Skin epidermis (tissue), 12 donors: ENCODE results near the gene PLEKHO2.
A peak's percentile ranks its signal among the peaks of the same experiment; 100 is the strongest.

Experiments
- H3K27ac ChIP-seq, 21 experiments: fragments of 200-600 bp; sonication (generic) in 11 of 21; one replicate each; pipeline ENCODE4 v1.5.0; 2020; ENCODE audit warnings: mild to moderate bottlenecking in 3 of 21, inconsistent platforms in 2 of 21, moderate library complexity in 2 of 21
- H3K4me3 ChIP-seq, 7 experiments: fragments of 200-600 bp; sonication (generic) in 2 of 7; one replicate each; pipeline ENCODE4 v1.5.0; 2020; ENCODE audit warnings: inconsistent platforms in 2 of 7, mild to moderate bottlenecking in 2 of 7, moderate library complexity in 1 of 7

The PLEKHO2 gene

DNA sequence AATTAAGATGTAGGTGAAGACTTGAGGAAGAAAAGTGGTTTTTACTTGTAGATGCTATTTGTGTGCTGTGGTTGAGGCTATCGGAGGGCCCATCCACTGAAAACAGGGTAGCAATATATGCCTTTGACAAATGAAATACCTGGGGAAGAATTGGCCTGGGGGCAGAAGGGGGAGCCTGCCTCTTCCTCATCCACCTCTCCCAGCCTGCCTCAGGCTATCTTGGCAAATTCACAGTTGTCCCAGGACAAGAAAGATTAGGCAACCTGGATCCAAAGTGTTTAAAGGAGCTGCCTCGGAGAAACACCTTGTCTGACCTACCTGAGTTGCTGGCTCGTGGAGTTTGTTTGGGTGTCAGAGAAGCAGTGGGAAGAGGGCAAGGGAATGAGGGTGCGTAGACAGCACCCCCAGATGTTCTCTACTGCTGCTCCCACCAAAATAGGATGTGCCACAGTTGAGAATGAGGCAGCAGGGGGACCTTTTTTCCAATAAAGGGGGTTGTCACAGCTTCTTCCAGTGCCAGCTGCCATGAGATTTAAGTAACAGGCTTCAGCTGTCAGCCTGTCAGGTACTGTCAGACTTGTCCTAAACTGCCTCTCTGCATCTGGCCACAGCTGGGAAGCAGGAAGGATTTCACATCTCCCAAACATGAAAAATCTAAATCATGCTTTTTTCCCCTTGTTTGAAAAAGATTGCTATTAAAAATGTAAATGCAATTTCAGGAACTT lies 9.2 kb downstream of the PLEKHO2 start:
- H3K27ac ChIP-seq: peak overlapping the region in 17 of 21 experiments; percentile 8 to 76 (median 62)
- H3K4me3 ChIP-seq: no peak overlapping the region

- peak overlapping the region in 17 of 21 experiments; percentile 2 to 76 (median 62) for H3K27ac ChIP-seq
- H3K4me3 ChIP-seq: peak overlapping the region in 1 of 7 experiments; percentile 1
These were observed 9.8 kb downstream of the PLEKHO2 start for GRCh38 chr15:64851503-64851840.

DNA sequence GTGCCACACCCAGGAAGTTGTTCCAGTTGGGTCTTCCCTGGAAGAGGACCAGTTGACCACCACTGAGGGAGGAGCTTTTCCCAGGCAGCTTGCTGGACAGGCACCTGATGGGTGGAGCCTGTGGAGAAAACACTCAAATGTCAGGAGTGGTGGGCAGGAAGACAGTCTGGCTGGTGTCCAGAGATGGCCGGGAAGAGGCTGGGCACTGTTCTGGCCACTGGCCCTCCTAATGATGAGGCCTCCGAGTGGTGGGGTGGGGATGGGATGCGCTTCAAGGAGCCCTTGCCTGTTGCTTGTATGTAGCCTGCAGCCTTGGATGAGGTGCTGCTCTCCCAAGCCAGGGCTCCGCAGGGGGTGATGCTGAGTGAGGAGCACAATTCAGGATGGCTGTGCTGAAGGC lies 12.3 kb downstream of the PLEKHO2 start:
- Histone ChIP-seq H3K4me3 (no peak overlapping the region), H3K27ac (peak overlapping the region in 15 of 21 experiments; percentile 2 to 77 (median 50))

GRCh38 chr15:64854526-64854925 lies 12.8 kb downstream of the PLEKHO2 start:
- H3K27ac ChIP-seq: peak overlapping the region in 15 of 21 experiments; percentile 2 to 77 (median 50)
- no peak overlapping the region for H3K4me3 ChIP-seq

- Histone ChIP-seq H3K4me3 (no peak overlapping the region), H3K27ac (peak overlapping the region in 17 of 21 experiments; percentile 4 to 78 (median 57))
These were observed 13.7 kb downstream of the PLEKHO2 start for GRCh38 chr15:64855205-64855975.

GRCh38 chr15:64856429-64857145 lies 14.9 kb downstream of the PLEKHO2 start:
- Histone ChIP-seq H3K4me3 (no peak overlapping the region), H3K27ac (peak overlapping the region in 20 of 21 experiments; percentile 8 to 78 (median 44))

- no peak overlapping the region for H3K4me3 ChIP-seq
- peak overlapping the region in 19 of 21 experiments; percentile 8 to 78 (median 45) for H3K27ac ChIP-seq
These were observed 15.7 kb downstream of the PLEKHO2 start for GRCh38 chr15:64857421-64857820.

GRCh38 chr15:64858021-64858575 lies 16.4 kb downstream of the PLEKHO2 start:
- no peak overlapping the region for H3K4me3 ChIP-seq

DNA sequence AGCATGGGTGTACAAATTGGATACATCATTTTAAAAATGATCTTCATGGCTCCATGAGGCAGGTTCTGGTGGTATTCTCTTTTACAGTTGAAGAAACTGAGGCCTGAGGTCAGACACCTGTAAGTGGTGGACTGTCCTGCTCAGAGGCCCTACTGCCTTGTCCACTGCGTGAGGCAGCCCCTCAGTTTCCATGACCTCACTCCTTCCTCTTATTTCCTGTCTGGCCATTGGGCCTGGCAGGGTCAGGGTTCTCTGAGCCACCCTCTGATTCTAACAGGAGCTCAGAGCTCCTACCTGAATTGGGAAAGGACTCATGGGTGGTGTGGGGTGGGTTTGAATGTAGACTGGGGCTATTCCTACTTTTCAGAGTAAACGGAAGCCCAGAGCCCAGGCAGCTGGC lies 17.5 kb downstream of the PLEKHO2 start:
- no peak overlapping the region for H3K4me3 ChIP-seq
- H3K27ac ChIP-seq: peak overlapping the region in 4 of 21 experiments; percentile 15 to 35 (median 22)

More at GRCh38 chr15:64858021-64858575, 16.4 kb downstream of the PLEKHO2 start:
- peak overlapping the region in 15 of 21 experiments; percentile 8 to 78 (median 61) for H3K27ac ChIP-seq

- Histone ChIP-seq H3K27ac (peak overlapping the region in 3 of 21 experiments; percentile 22 to 57 (median 27)), H3K4me3 (no peak overlapping the region)
These were observed 19.6 kb downstream of the PLEKHO2 start for GRCh38 chr15:64861331-64861730.

- H3K4me3 ChIP-seq: no peak overlapping the region
- H3K27ac ChIP-seq: peak overlapping the region in 2 of 21 experiments; percentile 22 to 27
These were observed 20.2 kb downstream of the PLEKHO2 start for GRCh38 chr15:64861960-64862359.

- no peak overlapping the region for H3K4me3 ChIP-seq
- H3K27ac ChIP-seq: no peak overlapping the region
These were observed 20.7 kb downstream of the PLEKHO2 start for GRCh38 chr15:64862408-64862807.

- no peak overlapping the region for H3K4me3 ChIP-seq
- H3K27ac ChIP-seq: peak overlapping the region in 1 of 21 experiments; percentile 29
These were observed 22.4 kb downstream of the PLEKHO2 start for GRCh38 chr15:64864068-64864467.

GRCh38 chr15:64865126-64865997 lies 23.6 kb downstream of the PLEKHO2 start:
- H3K4me3 ChIP-seq: no peak overlapping the region
- H3K27ac ChIP-seq: peak overlapping the region in 5 of 21 experiments; percentile 9 to 57 (median 43)

DNA sequence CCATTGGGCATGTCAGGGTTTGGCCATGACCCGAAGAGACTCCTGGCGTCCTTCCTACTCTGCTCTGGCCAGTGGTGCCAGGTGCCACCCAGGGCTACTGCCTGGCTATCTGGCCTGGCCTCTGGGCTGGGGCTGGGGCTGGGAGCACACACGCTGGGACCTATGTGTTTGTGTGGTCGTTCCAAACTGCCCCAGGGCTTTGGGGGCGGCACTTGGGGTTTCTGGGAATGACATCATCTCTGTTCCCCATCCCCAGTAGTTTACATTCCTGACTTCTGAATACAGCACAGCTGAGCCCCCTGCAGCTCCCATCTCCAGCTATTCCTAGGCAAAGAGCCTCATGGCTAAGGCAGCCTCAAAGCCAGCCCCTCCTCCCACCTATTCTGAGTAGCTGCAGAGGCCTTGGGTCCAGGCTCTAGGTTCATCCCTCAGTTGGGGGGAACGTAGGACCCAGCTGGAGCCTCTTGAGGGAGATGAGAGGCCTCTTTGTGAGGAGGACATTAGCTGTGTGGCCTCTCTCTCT lies 24.3 kb downstream of the PLEKHO2 start:
- no peak overlapping the region for H3K4me3 ChIP-seq
- peak overlapping the region in 4 of 21 experiments; percentile 27 to 57 (median 45) for H3K27ac ChIP-seq

DNA sequence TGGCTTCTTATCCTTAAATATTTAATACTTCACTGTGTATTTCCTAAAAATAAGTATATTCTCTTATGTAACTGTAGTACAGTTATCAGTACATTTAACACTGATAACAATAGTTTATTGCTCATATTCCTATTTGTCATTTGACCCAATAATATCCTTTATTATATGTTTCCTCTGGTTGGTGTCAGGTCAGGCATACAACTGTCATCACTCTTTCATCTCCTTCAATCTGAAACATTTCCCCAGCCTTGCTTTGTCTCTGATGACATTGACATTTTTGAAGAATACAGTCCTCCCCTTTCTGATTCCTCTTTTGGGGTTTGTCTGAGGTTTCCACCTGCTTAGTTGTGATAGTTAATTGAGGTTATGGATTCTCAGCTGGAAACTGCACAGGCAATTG lies 27.8 kb downstream of the PLEKHO2 start:
- H3K27ac ChIP-seq: peak overlapping the region in 1 of 21 experiments; percentile 35
- H3K4me3 ChIP-seq: no peak overlapping the region

GRCh38 chr15:64870353-64870752 lies 28.6 kb downstream of the PLEKHO2 start:
- peak overlapping the region in 5 of 21 experiments; percentile 21 to 35 (median 31) for H3K27ac ChIP-seq

GRCh38 chr15:64875641-64876223 lies 34.0 kb downstream of the PLEKHO2 start:
- no peak overlapping the region for H3K4me3 ChIP-seq
- H3K27ac ChIP-seq: peak overlapping the region in 2 of 21 experiments; percentile 17 to 42

More at GRCh38 chr15:64870353-64870752, 28.6 kb downstream of the PLEKHO2 start:
- H3K4me3 ChIP-seq: no peak overlapping the region
